GM18870 (cell line): ENCODE measurements around the gene CNRIP1.

Source experiments
- ATAC-seq: cut with Tn5 transposase; IDR thresholded peaks from one replicate; pipeline ENCODE4 v1.9.1; 2021; ENCODE audit warnings: moderate library complexity; ENCODE audit not compliant: unreplicated experiment

CNRIP1 gene

GRCh38 chr2:68251855-68252399 lies 67.8 kb downstream of the CNRIP1 start:
- ATAC-seq, result no peak

GRCh38 chr2:68251187-68251854 lies 68.4 kb downstream of the CNRIP1 start:
- ATAC-seq, result peak; percentile 68

GRCh38 chr2:68250652-68251186 lies 69.0 kb downstream of the CNRIP1 start:
- peak; percentile 4 for ATAC-seq

- no peak for ATAC-seq
Measured at GRCh38 chr2:68250196-68250595, 69.6 kb downstream of the CNRIP1 start.

DNA sequence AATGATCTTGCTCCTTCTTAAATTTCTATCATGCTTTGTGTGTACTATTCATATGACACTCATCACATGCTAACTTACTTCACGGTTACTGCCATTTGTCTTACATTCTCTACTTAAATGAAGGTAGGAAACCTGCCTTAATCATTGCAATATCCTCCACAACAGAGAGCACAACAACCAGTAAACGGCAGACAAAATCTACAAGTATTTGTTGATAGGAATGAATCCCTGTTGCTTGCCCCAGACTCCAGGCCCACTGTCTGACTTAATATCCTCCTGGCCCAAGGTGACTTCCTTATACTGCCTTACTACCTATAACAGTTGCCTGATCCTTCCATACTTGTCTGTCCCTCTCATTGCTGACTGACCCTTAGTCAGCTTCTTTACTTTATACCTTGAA lies 70.9 kb downstream of the CNRIP1 start:
- no peak for ATAC-seq

DNA sequence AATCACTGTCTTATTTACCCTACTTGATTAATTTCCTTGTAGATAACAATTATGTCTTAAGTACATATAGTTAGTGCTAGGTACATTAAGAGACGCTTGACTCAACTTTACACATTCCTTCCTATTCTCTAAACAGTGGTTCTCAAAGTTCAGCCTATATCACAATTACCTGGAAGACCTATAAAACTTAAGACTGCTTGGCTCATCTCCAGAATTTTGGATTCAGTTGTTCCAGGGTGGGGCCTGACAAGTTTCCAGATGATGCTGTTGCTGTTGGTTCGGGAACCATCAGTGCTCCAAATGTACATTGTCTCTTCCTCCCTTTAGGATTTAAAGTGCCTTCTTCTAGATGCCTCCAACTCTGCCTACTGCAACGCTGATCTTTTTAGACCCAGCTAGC lies 71.4 kb downstream of the CNRIP1 start:
- no peak for ATAC-seq

DNA sequence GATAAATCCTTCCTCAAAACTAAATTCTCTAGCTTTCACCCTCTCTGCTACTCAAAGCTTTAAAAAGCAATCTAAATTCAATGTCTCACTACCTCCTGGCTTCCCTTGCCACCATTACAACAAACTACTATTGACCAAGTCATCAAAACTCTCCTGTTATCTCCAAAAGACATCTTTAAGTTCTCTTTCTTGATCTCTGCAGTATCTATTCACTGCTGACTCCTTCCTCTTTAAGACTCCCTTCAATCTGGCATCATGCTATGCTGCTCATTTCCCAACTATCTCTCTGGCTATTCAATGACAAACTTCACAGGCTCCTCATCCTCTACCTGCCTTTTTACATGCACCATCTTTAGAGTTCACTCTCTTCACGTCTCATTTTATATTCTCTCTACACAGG lies 73.4 kb downstream of the CNRIP1 start:
- no peak for ATAC-seq

DNA sequence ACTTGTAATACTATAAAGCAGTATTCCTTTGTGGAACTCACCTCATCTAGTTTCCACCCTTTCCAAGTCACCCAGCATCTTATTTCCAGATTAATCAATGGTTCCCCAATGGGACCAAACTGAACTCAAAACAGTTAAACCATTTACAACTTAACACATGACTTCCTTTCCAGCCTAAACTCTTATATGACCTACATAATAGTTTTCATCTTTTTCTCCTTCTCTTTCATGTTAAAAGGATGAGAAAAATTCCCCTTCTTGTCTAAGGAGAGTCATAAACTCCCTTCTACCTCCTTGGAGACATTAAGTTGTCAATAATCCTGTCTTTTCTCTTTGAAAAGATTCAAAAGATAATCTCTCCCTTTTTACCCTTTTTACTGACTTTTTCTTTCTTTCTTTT lies 74.1 kb downstream of the CNRIP1 start:
- ATAC-seq, result no peak

- ATAC-seq, result no peak
Measured at GRCh38 chr2:68245066-68245465, 74.7 kb downstream of the CNRIP1 start.

DNA sequence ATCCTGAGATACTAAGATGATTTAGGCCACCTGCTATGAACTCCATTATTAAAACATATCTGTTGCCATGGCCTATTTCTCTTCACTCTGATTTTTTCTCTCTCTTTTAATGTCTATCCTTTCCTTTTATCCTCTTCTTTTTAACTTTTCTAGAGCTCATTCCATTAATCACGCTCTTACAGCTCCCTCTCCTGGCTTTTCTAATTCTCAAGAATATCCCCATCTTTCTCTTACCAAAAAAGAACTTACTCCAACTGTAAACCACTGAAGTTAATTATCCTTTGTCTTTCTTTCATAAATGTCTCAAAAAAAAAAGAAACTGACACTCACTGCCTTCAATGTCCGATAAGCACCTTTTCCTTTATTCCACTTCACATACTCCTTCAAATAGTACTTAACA lies 75.3 kb downstream of the CNRIP1 start:
- no peak for ATAC-seq
